Thyroid gland (tissue), 4 donors: ENCODE results near the gene UBE2QL1.

ENCODE experiments used
- CTCF ChIP-seq, 6 experiments: fragments of 200-600 bp in 3 of 6; fragments of 450-650 bp in 3 of 6; sonication (generic) in 3 of 6; IDR thresholded peaks; one replicate each; pipeline ENCODE4 v1.5.1; 2016 to 2019; ENCODE audit warnings: antibody characterized with exemption in 6 of 6, mild to moderate bottlenecking in 2 of 6, inconsistent platforms in 1 of 6, moderate library complexity in 1 of 6
- POLR2A ChIP-seq, 2 donors: fragments of 450-650 bp; IDR thresholded peaks; one replicate each; pipeline ENCODE4 v1.6.1; 2017; ENCODE audit warnings: antibody characterized with exemption in 2 of 2, mild to moderate bottlenecking in 2 of 2, moderate library complexity in 1 of 2

- TF ChIP-seq CTCF (IDR thresholded peaks at IDR 0.05), result no peak
- no peak for TF ChIP-seq POLR2A (IDR thresholded peaks at IDR 0.05)
Observed at GRCh38 chr5:6483880-6484382, 35.3 kb downstream of the UBE2QL1 start.
